ENCODE results near the gene CLEC14A.

- TF ChIP-seq POLR2A (IDR thresholded peaks at IDR 0.05; ENCODE audit: low read depth, low read length) (no peak), POLR2AphosphoS5 (IDR thresholded peaks at IDR 0.05; ENCODE audit: low read depth, low read length) (no peak), PAX5 (IDR thresholded peaks at IDR 0.05; ENCODE audit: insufficient read depth, low read length, severe bottlenecking) (no peak), TAF1 (IDR thresholded peaks at IDR 0.05; ENCODE audit: low read depth, low read length) (no peak)
Measured at GRCh38 chr14:38207736-38208617, 47.9 kb downstream of the CLEC14A start, which contains the start of gene SSTR1.
